Osteoblast (primary cell): Measurements from ENCODE around the gene CEP112. TPM values are rescaled to one million over a fixed set of nuclear protein-coding genes. Genes with fewer than 3 reads are reported as not detected.

Source experiments
- DNase-seq: peaks from one replicate; pipeline ENCODE4 v3.0.0; 2011; ENCODE audit warnings: low spot score, mixed read lengths; ENCODE audit not compliant: insufficient read length; ENCODE audit errors: missing footprints
- H2AFZ ChIP-seq: 2 replicates; pipeline ENCODE4 v1.6.0; 2011; ENCODE audit warnings: mild to moderate bottlenecking, low read length
- H3K27ac ChIP-seq: 2 replicates; pipeline ENCODE4 v1.5.1; 2011; ENCODE audit warnings: mild to moderate bottlenecking, low read depth, low read length, moderate library complexity
- H3K27me3 ChIP-seq: 2 replicates; pipeline ENCODE4 v1.6.0; 2012; ENCODE audit warnings: mild to moderate bottlenecking, control low read depth, inconsistent platforms, low read length, moderate library complexity; ENCODE audit not compliant: insufficient read depth
- H3K36me3 ChIP-seq: 2 replicates; pipeline ENCODE4 v1.5.1; 2011; ENCODE audit warnings: mild to moderate bottlenecking, low read length, control low read depth, moderate library complexity; ENCODE audit not compliant: insufficient read depth
- H3K4me1 ChIP-seq: 2 replicates; pipeline ENCODE4 v1.5.1; 2011; ENCODE audit warnings: mild to moderate bottlenecking, low read length, control low read depth, moderate library complexity; ENCODE audit not compliant: insufficient read depth
- H3K4me2 ChIP-seq: 2 replicates; pipeline ENCODE4 v1.6.0; 2011; ENCODE audit warnings: mild to moderate bottlenecking, low read length; ENCODE audit not compliant: insufficient read depth
- H3K4me3 ChIP-seq: fragments of 200-600 bp; sonication (generic); 3 replicates; pipeline ENCODE4 v1.5.1; 2012; ENCODE audit warnings: mild to moderate bottlenecking, low read length, inconsistent platforms; ENCODE audit not compliant: insufficient read depth
- H3K79me2 ChIP-seq: 2 replicates; pipeline ENCODE4 v1.6.0; 2012; ENCODE audit warnings: mild to moderate bottlenecking, low read length, control low read depth, inconsistent platforms; ENCODE audit not compliant: insufficient read depth
- H3K9me3 ChIP-seq: 2 replicates; pipeline ENCODE4 v1.5.1; 2011; ENCODE audit warnings: low read depth, low read length, control low read depth
- H4K20me1 ChIP-seq: 2 replicates; pipeline ENCODE4 v1.6.0; 2012; ENCODE audit warnings: mild to moderate bottlenecking, low read length, control low read depth; ENCODE audit not compliant: insufficient read depth
- total RNA-seq: library from RNA; depleted of rRNA; stranded (reverse); fragments of >200 nt; gene quantifications from 2 replicates; pipeline ENCODE4 v1.2.3, GENCODE V29; 2012
- TF ChIP-seq, protein P1 (sequence below): IDR thresholded peaks from 2 replicates; pipeline ENCODE4 v1.5.1; 2011; ENCODE audit warnings: mild to moderate bottlenecking, low read depth, low read length, moderate library complexity; ENCODE audit errors: extremely low read depth

The CEP112 gene
- total RNA-seq, 1 donor = 8.3 TPM

DNA sequence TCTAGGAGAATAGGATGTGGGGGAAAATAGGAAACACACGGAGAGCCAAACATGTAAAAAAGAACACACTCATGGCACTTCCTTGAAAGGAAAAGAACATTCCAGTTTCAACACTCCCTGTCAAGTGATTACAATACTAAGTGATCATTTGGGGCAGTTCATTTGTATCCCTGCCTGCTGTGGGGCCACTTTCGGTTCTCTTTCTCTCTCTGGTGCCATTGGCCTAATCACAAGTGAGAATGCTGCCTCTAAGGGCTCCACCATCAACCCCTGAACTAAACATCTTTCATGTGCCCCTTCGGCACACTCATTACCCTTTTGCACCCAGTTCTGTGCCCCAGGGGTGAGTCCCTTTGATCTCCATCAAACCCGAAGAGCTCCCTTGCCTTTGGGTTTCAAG is 197.3 kb downstream of the CEP112 start:
- no peaks in the 10 kb centered on the region for H3K36me3 ChIP-seq
- TF ChIP-seq, protein P1, sequence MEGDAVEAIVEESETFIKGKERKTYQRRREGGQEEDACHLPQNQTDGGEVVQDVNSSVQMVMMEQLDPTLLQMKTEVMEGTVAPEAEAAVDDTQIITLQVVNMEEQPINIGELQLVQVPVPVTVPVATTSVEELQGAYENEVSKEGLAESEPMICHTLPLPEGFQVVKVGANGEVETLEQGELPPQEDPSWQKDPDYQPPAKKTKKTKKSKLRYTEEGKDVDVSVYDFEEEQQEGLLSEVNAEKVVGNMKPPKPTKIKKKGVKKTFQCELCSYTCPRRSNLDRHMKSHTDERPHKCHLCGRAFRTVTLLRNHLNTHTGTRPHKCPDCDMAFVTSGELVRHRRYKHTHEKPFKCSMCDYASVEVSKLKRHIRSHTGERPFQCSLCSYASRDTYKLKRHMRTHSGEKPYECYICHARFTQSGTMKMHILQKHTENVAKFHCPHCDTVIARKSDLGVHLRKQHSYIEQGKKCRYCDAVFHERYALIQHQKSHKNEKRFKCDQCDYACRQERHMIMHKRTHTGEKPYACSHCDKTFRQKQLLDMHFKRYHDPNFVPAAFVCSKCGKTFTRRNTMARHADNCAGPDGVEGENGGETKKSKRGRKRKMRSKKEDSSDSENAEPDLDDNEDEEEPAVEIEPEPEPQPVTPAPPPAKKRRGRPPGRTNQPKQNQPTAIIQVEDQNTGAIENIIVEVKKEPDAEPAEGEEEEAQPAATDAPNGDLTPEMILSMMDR = no peak
- no peak overlapping the region for H3K27ac ChIP-seq
- H3K4me1 ChIP-seq = no peaks in the 10 kb centered on the region
- H3K4me2 ChIP-seq = no peak overlapping the region
- no peaks in the 10 kb centered on the region for H3K79me2 ChIP-seq
- H2AFZ ChIP-seq = no peak overlapping the region
- no peaks in the 10 kb centered on the region for H4K20me1 ChIP-seq
- no peaks in the 10 kb centered on the region for H3K9me3 ChIP-seq
- no peak for DNase-seq
- no peaks in the 10 kb centered on the region for H3K27me3 ChIP-seq
- H3K4me3 ChIP-seq = no peak overlapping the region

DNA sequence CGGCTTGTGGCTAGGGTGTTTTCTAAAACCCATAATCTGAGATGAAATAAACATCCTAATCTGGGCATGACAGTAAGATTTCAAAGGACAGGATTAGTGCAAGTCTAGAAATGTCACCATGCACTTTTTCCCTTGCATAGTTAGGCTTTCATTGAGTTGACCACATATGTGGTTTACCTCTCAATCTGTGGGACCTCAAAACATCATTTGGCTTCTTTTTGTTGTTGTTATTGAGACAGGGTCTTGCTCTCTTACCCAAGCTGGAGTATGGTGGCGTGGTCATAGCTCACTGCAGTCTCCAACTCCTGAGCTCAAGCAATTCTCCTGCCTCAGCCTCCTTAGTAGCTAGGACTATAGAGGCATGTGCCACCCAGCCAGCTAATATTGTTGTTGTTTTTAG is 197.8 kb downstream of the CEP112 start:
- H3K9me3 ChIP-seq = no peaks in the 10 kb centered on the region
- H3K27ac ChIP-seq = no peak overlapping the region
- DNase-seq = no peak
- H3K4me2 ChIP-seq = no peak overlapping the region
- no peak overlapping the region for H2AFZ ChIP-seq
- no peaks in the 10 kb centered on the region for H3K27me3 ChIP-seq
- no peak overlapping the region for H3K4me3 ChIP-seq
- no peaks in the 10 kb centered on the region for H3K4me1 ChIP-seq
- no peaks in the 10 kb centered on the region for H4K20me1 ChIP-seq
- no peaks in the 10 kb centered on the region for H3K79me2 ChIP-seq
- TF ChIP-seq, protein P1 = no peak
- H3K36me3 ChIP-seq = no peaks in the 10 kb centered on the region

DNA sequence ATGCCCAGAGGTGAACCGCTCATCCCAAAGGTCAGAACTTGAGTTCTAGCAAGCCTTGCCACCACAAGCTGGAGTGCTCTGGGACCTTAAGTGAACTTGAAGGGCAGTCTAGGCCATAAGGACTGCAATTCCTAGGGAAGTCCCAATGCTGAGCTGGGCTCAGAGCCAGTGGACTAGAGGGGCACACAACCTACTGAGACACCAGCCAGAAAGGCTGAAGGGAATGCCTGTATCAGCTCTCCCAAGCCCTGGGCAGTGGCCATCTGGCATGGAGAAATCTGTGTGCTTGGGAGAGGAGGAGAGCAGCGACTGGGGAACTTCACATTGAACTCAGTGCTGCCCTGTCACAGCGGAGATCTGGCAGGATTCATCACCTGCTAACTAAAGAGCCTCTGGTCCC is 201.3 kb downstream of the CEP112 start:
- TF ChIP-seq, protein P1 = no peak
- no peaks in the 10 kb centered on the region for H3K9me3 ChIP-seq

DNA sequence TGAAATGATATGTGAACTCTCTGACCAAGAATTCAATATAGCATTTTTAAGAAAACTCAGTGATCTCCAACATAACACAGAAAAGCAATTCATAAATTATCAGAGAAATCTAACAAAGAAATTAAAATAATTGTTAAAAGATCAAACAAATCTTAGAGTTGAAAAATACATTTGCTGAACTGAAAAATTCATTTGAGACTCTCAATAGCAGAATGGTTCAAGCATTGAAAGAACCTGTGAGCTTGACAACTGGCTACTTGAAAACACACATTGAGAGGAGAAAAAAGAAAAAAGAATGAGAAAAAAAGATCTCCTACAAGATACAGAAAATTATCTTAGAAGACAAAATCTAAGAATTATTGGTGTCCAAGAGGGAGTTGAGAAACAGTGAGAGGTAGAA is 203.5 kb downstream of the CEP112 start:
- DNase-seq = no peak
- H3K4me2 ChIP-seq = no peak overlapping the region

More for the DNA sequence above, 201.3 kb downstream of the CEP112 start:
- no peak for DNase-seq
- H3K4me2 ChIP-seq = no peak overlapping the region
- H3K79me2 ChIP-seq = no peaks in the 10 kb centered on the region
- H3K4me3 ChIP-seq = no peak overlapping the region
- no peaks in the 10 kb centered on the region for H3K27me3 ChIP-seq
- H2AFZ ChIP-seq = no peak overlapping the region
- H3K4me1 ChIP-seq = no peaks in the 10 kb centered on the region
- no peak overlapping the region for H3K27ac ChIP-seq
- no peaks in the 10 kb centered on the region for H4K20me1 ChIP-seq
- no peaks in the 10 kb centered on the region for H3K36me3 ChIP-seq

More for the DNA sequence above, 203.5 kb downstream of the CEP112 start:
- Histone ChIP-seq H3K27ac (no peak overlapping the region), H4K20me1 (no peaks in the 10 kb centered on the region), H2AFZ (no peak overlapping the region), H3K79me2 (no peaks in the 10 kb centered on the region), H3K9me3 (no peaks in the 10 kb centered on the region), H3K4me3 (no peak overlapping the region), H3K36me3 (no peaks in the 10 kb centered on the region), H3K27me3 (no peaks in the 10 kb centered on the region), H3K4me1 (peaks cover 19% of the 10 kb centered on the region)
- TF ChIP-seq, protein P1 = no peak
